ENCODE results near the gene AXL.

The AXL gene

DNA sequence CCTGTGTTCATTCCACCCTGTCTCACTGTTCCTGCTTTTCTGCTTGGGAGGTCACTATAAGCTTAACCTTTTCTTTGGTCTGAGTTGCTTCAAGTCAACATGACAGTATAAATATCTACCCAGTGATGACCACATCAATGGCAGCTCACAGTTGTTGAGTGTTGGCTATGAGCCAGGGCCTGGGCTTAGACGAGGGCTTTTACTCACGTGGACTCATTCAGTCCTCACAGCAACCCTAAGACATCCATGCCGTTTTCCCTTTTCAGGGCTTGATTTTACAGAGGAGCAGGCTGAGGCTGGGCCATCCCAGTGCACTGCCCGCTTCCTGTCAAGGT, 80.7 kb downstream of the AXL start:
- in situ Hi-C loops (cut with HindIII; ENCODE audit: low pct_ligation_motif_present, low pct_unique_long_range_greater_than_20kb, low sequenced_read_pairs): no loop called here
- DNase-seq: no peak

GRCh38 chr19:41300555-41300954, 81.5 kb downstream of the AXL start:
- in situ Hi-C loops (cut with HindIII; ENCODE audit: low pct_ligation_motif_present, low pct_unique_long_range_greater_than_20kb, low sequenced_read_pairs): no loop called here
- DNase-seq: no peak

GRCh38 chr19:41302624-41303351, 83.8 kb downstream of the AXL start:
- in situ Hi-C loops (cut with HindIII; ENCODE audit: low pct_ligation_motif_present, low pct_unique_long_range_greater_than_20kb, low sequenced_read_pairs): no loop called here
- DNase-seq: no peak

DNA sequence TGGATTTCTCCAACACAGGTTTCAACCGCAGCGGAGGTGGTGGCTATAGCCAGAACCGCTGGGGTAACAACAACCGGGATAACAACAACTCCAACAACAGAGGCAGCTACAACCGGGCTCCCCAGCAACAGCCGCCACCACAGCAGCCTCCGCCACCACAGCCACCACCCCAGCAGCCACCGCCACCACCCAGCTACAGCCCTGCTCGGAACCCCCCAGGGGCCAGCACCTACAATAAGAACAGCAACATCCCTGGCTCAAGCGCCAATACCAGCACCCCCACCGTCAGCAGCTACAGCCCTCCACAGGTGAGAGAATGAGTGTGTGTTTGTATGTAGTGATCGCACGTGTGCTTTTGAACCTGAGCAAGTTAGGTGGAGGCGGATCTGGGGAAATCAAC, 84.9 kb downstream of the AXL start:
- no peak for DNase-seq
- in situ Hi-C loops (cut with HindIII; ENCODE audit: low pct_ligation_motif_present, low pct_unique_long_range_greater_than_20kb, low sequenced_read_pairs): no loop called here

DNA sequence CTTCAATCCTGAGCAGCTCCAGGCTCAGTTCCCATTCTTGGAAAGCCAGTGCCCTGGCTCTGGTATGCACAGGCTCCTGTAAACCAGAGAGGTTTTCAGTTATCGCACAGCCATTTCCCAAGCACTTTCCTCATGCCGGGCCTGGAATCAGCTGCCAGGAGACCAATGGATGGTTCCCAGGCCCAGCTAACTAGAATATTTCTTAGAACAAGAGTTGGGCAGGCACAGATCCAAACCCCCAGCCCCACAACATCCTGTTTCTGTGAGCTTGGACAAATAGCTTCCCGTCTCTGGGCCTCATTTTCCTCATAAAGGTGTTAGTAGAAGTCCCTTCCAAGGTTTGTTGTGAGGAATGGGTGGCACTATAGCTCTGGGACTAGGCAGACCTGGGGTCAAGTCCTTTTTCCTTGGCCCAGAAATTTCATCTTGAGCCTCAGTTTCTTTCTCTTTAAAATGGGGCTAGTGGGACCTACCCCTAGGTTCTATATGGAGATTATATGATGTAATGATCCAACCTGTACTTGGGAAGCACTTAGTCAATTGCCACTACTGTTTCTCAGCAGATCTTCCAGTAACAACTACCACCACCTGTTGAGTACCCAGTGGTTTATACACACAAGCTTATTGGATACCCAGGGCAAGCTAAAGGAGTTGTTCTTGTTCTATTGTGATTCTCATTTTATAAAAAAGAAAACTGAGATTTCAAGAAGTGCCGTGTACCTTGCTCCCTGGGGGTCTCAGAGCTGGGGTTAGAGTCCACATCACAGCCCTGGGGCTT, 85.9 kb downstream of the AXL start:
- in situ Hi-C loops (cut with HindIII; ENCODE audit: low pct_ligation_motif_present, low pct_unique_long_range_greater_than_20kb, low sequenced_read_pairs): no loop called here
- DNase-seq: no peak

GRCh38 chr19:41305927-41306793, 87.1 kb downstream of the AXL start:
- in situ Hi-C loops (cut with HindIII; ENCODE audit: low pct_ligation_motif_present, low pct_unique_long_range_greater_than_20kb, low sequenced_read_pairs): no loop called here
- DNase-seq: no peak

GRCh38 chr19:41307090-41307875, 88.3 kb downstream of the AXL start:
- in situ Hi-C loops (cut with HindIII; ENCODE audit: low pct_ligation_motif_present, low pct_unique_long_range_greater_than_20kb, low sequenced_read_pairs): no loop called here
- DNase-seq: no peak

- in situ Hi-C loops (cut with HindIII; ENCODE audit: low pct_ligation_motif_present, low pct_unique_long_range_greater_than_20kb, low sequenced_read_pairs): no loop called here
- DNase-seq: no peak
These were observed 89.0 kb downstream of the AXL start for GRCh38 chr19:41307954-41308449.

DNA sequence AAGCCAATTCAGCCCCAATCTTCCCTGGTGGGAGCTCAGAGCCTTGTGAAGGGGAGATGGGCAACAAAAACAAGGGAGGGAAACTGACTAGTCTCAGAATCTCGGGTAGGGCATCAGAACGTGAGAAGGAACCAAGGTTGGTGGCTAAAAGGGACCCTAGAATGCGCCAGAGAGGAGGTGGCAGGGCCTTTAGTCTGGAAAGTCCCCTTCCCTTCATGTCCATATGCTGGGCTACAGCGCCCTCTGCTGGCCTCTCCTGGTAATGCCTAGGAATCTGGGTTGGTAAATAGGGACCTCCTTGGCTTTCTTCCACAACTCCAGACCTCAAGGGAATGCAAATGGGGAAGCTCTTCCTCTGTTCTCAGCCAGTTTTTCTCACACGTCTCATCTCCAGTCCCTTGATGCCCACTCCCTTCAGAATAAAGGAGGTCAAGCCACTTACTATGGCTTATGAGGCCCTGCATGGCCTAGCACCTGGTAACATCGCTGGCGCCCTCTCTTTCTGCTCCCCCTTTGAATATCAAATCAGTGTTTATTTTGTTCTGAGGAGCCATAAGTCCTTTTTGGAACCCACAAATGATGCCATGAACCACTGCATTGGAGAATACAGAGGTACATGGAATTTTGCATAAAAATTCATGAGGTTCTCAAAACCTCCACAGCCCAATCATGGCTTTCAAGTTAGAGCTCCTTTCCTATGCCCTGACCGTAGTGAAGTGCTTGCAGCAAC, 89.6 kb downstream of the AXL start:
- peak; percentile 85 for DNase-seq
- in situ Hi-C loops (cut with HindIII; ENCODE audit: low pct_ligation_motif_present, low pct_unique_long_range_greater_than_20kb, low sequenced_read_pairs): no loop called here

DNA sequence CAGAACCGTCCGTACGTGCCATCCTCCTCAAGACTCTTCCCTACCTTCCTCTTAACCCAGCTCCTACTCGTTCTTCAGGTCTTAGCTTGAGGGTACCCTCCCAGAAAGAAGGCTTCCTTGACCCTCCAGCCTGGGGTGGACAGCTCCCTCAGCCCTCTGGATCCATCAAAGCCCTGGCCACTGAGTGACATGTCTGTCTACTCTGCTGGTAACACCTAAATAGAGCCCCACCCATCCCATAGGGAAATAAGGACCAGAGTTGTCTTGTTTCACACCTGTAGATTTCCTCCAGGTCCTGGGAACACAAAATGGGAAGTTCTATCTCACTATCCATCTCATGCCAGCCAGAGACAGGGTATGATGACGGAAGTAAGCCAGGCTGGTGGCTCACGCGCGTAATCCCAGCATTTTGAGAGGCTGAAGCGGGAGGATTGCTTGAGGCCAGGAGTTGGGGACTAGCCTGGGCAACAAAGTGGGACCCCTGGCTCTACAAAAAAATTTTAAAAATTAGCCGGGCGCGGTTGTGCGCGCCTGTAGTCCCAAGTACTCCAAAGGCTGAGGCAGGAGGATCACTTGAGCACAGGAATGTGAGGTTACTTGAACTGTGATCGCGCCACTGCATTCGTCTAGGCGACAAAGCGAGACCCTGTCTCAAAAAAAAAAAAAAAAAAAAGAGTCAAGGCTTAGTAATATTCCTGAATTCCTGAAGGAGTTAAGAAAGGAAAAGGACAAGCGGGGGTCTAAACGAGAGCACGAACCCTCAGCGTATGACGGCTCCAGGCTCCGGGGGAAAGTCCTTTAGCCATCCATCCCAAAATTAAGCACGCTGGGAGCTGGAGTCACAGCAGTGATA, 90.4 kb downstream of the AXL start:
- peak; percentile 28 for DNase-seq
- in situ Hi-C loops (cut with HindIII; ENCODE audit: low pct_ligation_motif_present, low pct_unique_long_range_greater_than_20kb, low sequenced_read_pairs): no loop called here

GRCh38 chr19:41310033-41310831, 91.2 kb downstream of the AXL start, which contains the start of gene CCDC97:
CCDC97 (plus strand) TSS chr19:41310172; CDS start chr19:41310311, 139 bp downstream.
- in situ Hi-C loops (cut with HindIII; ENCODE audit: low pct_ligation_motif_present, low pct_unique_long_range_greater_than_20kb, low sequenced_read_pairs): no loop called here
- peak; percentile 75 for DNase-seq

- DNase-seq: no peak
- in situ Hi-C loops (cut with HindIII; ENCODE audit: low pct_ligation_motif_present, low pct_unique_long_range_greater_than_20kb, low sequenced_read_pairs): no loop called here
These were observed 92.0 kb downstream of the AXL start for GRCh38 chr19:41311072-41311471.
